Measurements from ENCODE around the gene XRN2. TPM values are rescaled to one million over a fixed set of nuclear protein-coding genes. Genes with fewer than 3 reads are reported as not detected.

The XRN2 gene
- total and polyA plus RNA-seq, 4 donors = 20.9 to 40.3 (median 25.2) TPM

- no peak for DNase-seq (ENCODE audit: low spot score)
- peaks cover 10 to 29% (median 24%) of the 10 kb centered on the region in 4 donors for H3K4me1 ChIP-seq (ENCODE audit: control insufficient read depth in 4 of 4, insufficient read depth in 4 of 4, low read length in 3 of 4)
- H3K4me3 ChIP-seq (ENCODE audit: low read depth in 1 of 3, low read length in 3 of 3) = no peak overlapping the region
- TF ChIP-seq FOXA1 (IDR thresholded peaks at IDR 0.05) = no peak
- no peak for TF ChIP-seq TAF1 (conservative IDR thresholded peaks at IDR 0.05)
- TF ChIP-seq HNF4G (IDR thresholded peaks at IDR 0.05) = no peak
- TF ChIP-seq, protein P1, sequence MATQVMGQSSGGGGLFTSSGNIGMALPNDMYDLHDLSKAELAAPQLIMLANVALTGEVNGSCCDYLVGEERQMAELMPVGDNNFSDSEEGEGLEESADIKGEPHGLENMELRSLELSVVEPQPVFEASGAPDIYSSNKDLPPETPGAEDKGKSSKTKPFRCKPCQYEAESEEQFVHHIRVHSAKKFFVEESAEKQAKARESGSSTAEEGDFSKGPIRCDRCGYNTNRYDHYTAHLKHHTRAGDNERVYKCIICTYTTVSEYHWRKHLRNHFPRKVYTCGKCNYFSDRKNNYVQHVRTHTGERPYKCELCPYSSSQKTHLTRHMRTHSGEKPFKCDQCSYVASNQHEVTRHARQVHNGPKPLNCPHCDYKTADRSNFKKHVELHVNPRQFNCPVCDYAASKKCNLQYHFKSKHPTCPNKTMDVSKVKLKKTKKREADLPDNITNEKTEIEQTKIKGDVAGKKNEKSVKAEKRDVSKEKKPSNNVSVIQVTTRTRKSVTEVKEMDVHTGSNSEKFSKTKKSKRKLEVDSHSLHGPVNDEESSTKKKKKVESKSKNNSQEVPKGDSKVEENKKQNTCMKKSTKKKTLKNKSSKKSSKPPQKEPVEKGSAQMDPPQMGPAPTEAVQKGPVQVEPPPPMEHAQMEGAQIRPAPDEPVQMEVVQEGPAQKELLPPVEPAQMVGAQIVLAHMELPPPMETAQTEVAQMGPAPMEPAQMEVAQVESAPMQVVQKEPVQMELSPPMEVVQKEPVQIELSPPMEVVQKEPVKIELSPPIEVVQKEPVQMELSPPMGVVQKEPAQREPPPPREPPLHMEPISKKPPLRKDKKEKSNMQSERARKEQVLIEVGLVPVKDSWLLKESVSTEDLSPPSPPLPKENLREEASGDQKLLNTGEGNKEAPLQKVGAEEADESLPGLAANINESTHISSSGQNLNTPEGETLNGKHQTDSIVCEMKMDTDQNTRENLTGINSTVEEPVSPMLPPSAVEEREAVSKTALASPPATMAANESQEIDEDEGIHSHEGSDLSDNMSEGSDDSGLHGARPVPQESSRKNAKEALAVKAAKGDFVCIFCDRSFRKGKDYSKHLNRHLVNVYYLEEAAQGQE (IDR thresholded peaks at IDR 0.05) = no peak
- no peak for TF ChIP-seq YY1 (IDR thresholded peaks at IDR 0.05)
- no peak for TF ChIP-seq ATF3 (IDR thresholded peaks at IDR 0.05)
- H3K36me3 ChIP-seq (ENCODE audit: control insufficient read depth in 4 of 4, insufficient read depth in 3 of 4, low read depth in 1 of 4, low read length in 3 of 4) = peaks cover 0 to 21% (median 5%) of the 10 kb centered on the region in 4 donors
- H3K9me3 ChIP-seq (ENCODE audit: control insufficient read depth in 4 of 4, low read length in 3 of 4) = peaks cover 0 to 11% (median 0%) of the 10 kb centered on the region in 4 donors
- H3K9ac ChIP-seq (ENCODE audit: low read depth in 1 of 2, low read length in 2 of 2) = no peak overlapping the region
- 26% methylated on average over 10 of the region's 10 CpGs for WGBS
- no peak overlapping the region for H3K27ac ChIP-seq (ENCODE audit: low read depth in 1 of 2, low read length in 2 of 2)
- H3K27me3 ChIP-seq (ENCODE audit: control insufficient read depth in 4 of 4, insufficient read depth in 4 of 4, low read length in 3 of 4) = peaks cover 3 to 31% (median 4%) of the 10 kb centered on the region in 4 donors
These were observed 88.8 kb downstream of the XRN2 start for GRCh38 chr20:21391972-21392352.

DNA sequence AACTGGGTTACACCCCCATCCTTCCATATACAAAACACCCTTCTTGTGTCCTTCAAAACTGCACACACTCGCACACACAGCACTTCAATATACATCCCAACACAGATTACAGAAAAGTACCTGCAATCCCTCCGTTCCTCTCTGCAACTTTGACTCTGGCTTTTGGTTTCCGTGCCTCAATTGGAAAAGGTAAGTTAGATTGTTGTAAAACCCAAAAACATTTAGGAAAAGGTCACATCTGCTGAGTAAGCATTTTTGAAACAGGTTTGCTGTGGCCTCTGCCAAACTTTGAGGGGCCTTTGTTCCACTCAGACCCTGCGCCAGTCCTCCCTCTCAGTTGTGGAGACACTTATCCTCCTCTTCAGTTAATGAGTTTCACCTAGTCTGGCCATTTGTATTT, 90.0 kb downstream of the XRN2 start:
- TF ChIP-seq GABPA (IDR thresholded peaks at IDR 0.05 in 1 of 2, conservative IDR thresholded peaks at IDR 0.05 in 1 of 2) = no peak
- TF ChIP-seq FOXA1 (IDR thresholded peaks at IDR 0.05) = no peak
- no peak for TF ChIP-seq EGR1 (IDR thresholded peaks at IDR 0.05; ENCODE audit: low read depth in 2 of 2)
- TF ChIP-seq, protein P2, sequence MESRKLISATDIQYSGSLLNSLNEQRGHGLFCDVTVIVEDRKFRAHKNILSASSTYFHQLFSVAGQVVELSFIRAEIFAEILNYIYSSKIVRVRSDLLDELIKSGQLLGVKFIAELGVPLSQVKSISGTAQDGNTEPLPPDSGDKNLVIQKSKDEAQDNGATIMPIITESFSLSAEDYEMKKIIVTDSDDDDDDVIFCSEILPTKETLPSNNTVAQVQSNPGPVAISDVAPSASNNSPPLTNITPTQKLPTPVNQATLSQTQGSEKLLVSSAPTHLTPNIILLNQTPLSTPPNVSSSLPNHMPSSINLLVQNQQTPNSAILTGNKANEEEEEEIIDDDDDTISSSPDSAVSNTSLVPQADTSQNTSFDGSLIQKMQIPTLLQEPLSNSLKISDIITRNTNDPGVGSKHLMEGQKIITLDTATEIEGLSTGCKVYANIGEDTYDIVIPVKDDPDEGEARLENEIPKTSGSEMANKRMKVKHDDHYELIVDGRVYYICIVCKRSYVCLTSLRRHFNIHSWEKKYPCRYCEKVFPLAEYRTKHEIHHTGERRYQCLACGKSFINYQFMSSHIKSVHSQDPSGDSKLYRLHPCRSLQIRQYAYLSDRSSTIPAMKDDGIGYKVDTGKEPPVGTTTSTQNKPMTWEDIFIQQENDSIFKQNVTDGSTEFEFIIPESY (IDR thresholded peaks at IDR 0.05) = no peak
- no peak for TF ChIP-seq TAF1 (conservative IDR thresholded peaks at IDR 0.05)
- no peak for TF ChIP-seq YY1 (IDR thresholded peaks at IDR 0.05)
- no peak for TF ChIP-seq RAD21 (IDR thresholded peaks at IDR 0.05)
- TF ChIP-seq JUND (IDR thresholded peaks at IDR 0.05) = no peak
- TF ChIP-seq SP1 (IDR thresholded peaks at IDR 0.05) = no peak
- no peak for TF ChIP-seq ATF3 (IDR thresholded peaks at IDR 0.05)
- no peak for TF ChIP-seq FOXA2 (IDR thresholded peaks at IDR 0.05)
- TF ChIP-seq, protein P3, sequence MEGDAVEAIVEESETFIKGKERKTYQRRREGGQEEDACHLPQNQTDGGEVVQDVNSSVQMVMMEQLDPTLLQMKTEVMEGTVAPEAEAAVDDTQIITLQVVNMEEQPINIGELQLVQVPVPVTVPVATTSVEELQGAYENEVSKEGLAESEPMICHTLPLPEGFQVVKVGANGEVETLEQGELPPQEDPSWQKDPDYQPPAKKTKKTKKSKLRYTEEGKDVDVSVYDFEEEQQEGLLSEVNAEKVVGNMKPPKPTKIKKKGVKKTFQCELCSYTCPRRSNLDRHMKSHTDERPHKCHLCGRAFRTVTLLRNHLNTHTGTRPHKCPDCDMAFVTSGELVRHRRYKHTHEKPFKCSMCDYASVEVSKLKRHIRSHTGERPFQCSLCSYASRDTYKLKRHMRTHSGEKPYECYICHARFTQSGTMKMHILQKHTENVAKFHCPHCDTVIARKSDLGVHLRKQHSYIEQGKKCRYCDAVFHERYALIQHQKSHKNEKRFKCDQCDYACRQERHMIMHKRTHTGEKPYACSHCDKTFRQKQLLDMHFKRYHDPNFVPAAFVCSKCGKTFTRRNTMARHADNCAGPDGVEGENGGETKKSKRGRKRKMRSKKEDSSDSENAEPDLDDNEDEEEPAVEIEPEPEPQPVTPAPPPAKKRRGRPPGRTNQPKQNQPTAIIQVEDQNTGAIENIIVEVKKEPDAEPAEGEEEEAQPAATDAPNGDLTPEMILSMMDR (IDR thresholded peaks at IDR 0.05; ENCODE audit: low read depth, low read length, missing input control) = no peak
- no peak for TF ChIP-seq HNF4A (conservative IDR thresholded peaks at IDR 0.05)
- TF ChIP-seq, protein P4, sequence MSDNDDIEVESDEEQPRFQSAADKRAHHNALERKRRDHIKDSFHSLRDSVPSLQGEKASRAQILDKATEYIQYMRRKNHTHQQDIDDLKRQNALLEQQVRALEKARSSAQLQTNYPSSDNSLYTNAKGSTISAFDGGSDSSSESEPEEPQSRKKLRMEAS (IDR thresholded peaks at IDR 0.05) = no peak
- TF ChIP-seq NR2F2 (IDR thresholded peaks at IDR 0.05) = no peak
- TF ChIP-seq RXRA (IDR thresholded peaks at IDR 0.05) = no peak
- H3K4me3 ChIP-seq (ENCODE audit: low read depth in 1 of 3, low read length in 3 of 3) = no peak overlapping the region
- 36% methylated on average over 4 of the region's 4 CpGs for WGBS
- peaks cover 0 to 14% (median 4%) of the 10 kb centered on the region in 4 donors for H3K36me3 ChIP-seq (ENCODE audit: control insufficient read depth in 4 of 4, insufficient read depth in 3 of 4, low read depth in 1 of 4, low read length in 3 of 4)
- peaks cover 3 to 42% (median 7%) of the 10 kb centered on the region in 4 donors for H3K27me3 ChIP-seq (ENCODE audit: control insufficient read depth in 4 of 4, insufficient read depth in 4 of 4, low read length in 3 of 4)
- peaks cover 10 to 29% (median 24%) of the 10 kb centered on the region in 4 donors for H3K4me1 ChIP-seq (ENCODE audit: control insufficient read depth in 4 of 4, insufficient read depth in 4 of 4, low read length in 3 of 4)
- H3K9ac ChIP-seq (ENCODE audit: low read depth in 1 of 2, low read length in 2 of 2) = no peak overlapping the region
- H3K27ac ChIP-seq (ENCODE audit: low read depth in 1 of 2, low read length in 2 of 2) = no peak overlapping the region
- H3K9me3 ChIP-seq (ENCODE audit: control insufficient read depth in 4 of 4, low read length in 3 of 4) = peaks cover 0 to 16% (median 0%) of the 10 kb centered on the region in 4 donors
- DNase-seq (ENCODE audit: low spot score) = no peak

Data from liver (tissue), 9 donors.